ENCODE measurements around the gene METTL24.

Gene METTL24

DNA sequence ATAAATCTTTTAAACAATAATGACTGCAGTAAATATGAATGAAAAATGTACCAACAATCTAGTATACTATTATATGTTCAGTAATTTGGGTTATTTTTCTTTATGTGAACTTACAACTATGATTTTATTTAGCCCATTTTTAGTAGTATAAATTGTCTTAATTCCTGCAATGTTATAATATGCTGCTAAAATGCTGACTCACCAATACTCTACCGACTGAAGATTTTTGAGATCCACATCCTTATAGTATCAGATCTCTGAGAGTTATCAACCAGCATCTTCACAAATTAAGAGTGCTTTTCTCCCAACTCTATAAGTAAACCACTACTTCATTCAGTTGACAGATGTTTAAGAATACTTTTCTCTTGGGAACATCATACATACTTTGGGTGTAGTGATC lies 161.3 kb downstream of the METTL24 start:
- TF ChIP-seq, protein P1, sequence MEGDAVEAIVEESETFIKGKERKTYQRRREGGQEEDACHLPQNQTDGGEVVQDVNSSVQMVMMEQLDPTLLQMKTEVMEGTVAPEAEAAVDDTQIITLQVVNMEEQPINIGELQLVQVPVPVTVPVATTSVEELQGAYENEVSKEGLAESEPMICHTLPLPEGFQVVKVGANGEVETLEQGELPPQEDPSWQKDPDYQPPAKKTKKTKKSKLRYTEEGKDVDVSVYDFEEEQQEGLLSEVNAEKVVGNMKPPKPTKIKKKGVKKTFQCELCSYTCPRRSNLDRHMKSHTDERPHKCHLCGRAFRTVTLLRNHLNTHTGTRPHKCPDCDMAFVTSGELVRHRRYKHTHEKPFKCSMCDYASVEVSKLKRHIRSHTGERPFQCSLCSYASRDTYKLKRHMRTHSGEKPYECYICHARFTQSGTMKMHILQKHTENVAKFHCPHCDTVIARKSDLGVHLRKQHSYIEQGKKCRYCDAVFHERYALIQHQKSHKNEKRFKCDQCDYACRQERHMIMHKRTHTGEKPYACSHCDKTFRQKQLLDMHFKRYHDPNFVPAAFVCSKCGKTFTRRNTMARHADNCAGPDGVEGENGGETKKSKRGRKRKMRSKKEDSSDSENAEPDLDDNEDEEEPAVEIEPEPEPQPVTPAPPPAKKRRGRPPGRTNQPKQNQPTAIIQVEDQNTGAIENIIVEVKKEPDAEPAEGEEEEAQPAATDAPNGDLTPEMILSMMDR (IDR thresholded peaks at IDR 0.05; ENCODE audit: low read depth, low read length), result no peak
- H3K4me3 ChIP-seq (ENCODE audit: low read depth, low read length), result no peak overlapping the region

DNA sequence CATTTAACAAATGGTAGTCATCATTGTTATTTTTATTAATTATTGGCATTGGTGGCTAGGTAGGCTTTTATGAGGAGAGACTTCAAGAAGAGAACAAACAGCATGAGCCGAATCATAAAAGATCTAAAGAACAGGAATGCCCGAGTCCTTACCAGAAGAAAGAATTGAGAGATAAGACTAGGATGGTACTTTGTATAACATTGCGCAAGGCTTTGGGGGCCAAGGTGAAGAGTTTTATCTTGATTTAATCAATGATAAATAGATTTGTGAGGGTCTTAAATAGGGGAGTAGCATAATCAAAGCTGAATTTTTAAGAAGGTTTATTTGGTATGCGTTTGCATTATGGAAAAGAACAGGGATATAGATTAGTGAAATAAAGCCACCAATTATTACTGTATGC lies 162.5 kb downstream of the METTL24 start:
- TF ChIP-seq, protein P1 (IDR thresholded peaks at IDR 0.05; ENCODE audit: low read depth, low read length), result no peak
- H3K4me3 ChIP-seq (ENCODE audit: low read depth, low read length), result no peak overlapping the region

Measured in WI38 (cell line).